Breast epithelium (tissue), 3 donors: ENCODE measurements around the gene PLCH1.

Source experiments
- CTCF ChIP-seq, 3 donors: fragments of 450-650 bp; IDR thresholded peaks; one replicate each; pipeline ENCODE4 v1.5.1; 2016 to 2017; ENCODE audit warnings: antibody characterized with exemption in 3 of 3, mild to moderate bottlenecking in 3 of 3, moderate library complexity in 3 of 3
- POLR2A ChIP-seq: fragments of 450-650 bp; IDR thresholded peaks from one replicate; pipeline ENCODE4 v1.6.1; 2016; ENCODE audit warnings: antibody characterized with exemption, mild to moderate bottlenecking, moderate library complexity
- POLR2AphosphoS5 ChIP-seq, 3 donors: sonication (generic); formaldehyde crosslinking; IDR thresholded peaks; one replicate each; pipeline ENCODE4 v1.6.1; 2017; ENCODE audit warnings: antibody characterized with exemption in 3 of 3

GRCh38 chr3:155525324-155525833 lies 219.5 kb downstream of the PLCH1 start:
- TF ChIP-seq CTCF (IDR thresholded peaks at IDR 0.05) (no peak), POLR2AphosphoS5 (IDR thresholded peaks at IDR 0.05) (no peak), POLR2A (no peak)
